EH (cell line): ENCODE results near the gene ROCK2.

Experiments used
- DNase-seq: peaks from one replicate; pipeline ENCODE4 v3.0.0-alpha.2; 2015; ENCODE audit warnings: low read depth

Gene ROCK2

GRCh38 chr2:11367170-11367730 is 22.8 kb upstream of the ROCK2 start:
- DNase-seq = no peak

GRCh38 chr2:11366326-11366741 is 21.9 kb upstream of the ROCK2 start:
- no peak for DNase-seq

- DNase-seq = no peak
Measured at GRCh38 chr2:11365096-11365879, 20.9 kb upstream of the ROCK2 start.

GRCh38 chr2:11364565-11364887 is 20.1 kb upstream of the ROCK2 start:
- no peak for DNase-seq

GRCh38 chr2:11363868-11364564 is 19.6 kb upstream of the ROCK2 start:
- no peak for DNase-seq

- no peak for DNase-seq
Measured at GRCh38 chr2:11359865-11360264, 15.4 kb upstream of the ROCK2 start.

GRCh38 chr2:11357428-11357972 is 13.1 kb upstream of the ROCK2 start:
- DNase-seq = peak; percentile 45

GRCh38 chr2:11356764-11357163 is 12.3 kb upstream of the ROCK2 start:
- DNase-seq = no peak

GRCh38 chr2:11355194-11356053 is 11.0 kb upstream of the ROCK2 start:
- DNase-seq = no peak

- no peak for DNase-seq
Measured at GRCh38 chr2:11354363-11355154, 10.1 kb upstream of the ROCK2 start.

GRCh38 chr2:11352781-11353537 is 8.5 kb upstream of the ROCK2 start:
- no peak for DNase-seq

- DNase-seq = no peak
Measured at GRCh38 chr2:11348209-11348749, 3.8 kb upstream of the ROCK2 start.

- DNase-seq = no peak
Measured at GRCh38 chr2:11347403-11347959, 3.0 kb upstream of the ROCK2 start.

GRCh38 chr2:11346023-11346482 is 1.6 kb upstream of the ROCK2 start:
- DNase-seq = no peak

GRCh38 chr2:11344956-11345677 is 681 bp upstream of the ROCK2 start:
- peak; percentile 93 for DNase-seq

- peak; percentile 56 for DNase-seq
Measured at GRCh38 chr2:11343650-11344341, 640 bp downstream of the ROCK2 start.

- no peak for DNase-seq
Measured at GRCh38 chr2:11343368-11343649, 1.1 kb downstream of the ROCK2 start.

GRCh38 chr2:11342551-11343367 is 1.7 kb downstream of the ROCK2 start:
- DNase-seq = peak; percentile 85
